Peyer's patch (tissue), 4 donors: Measurements from ENCODE around the gene RBPJ. TPM values are rescaled to one million over a fixed set of nuclear protein-coding genes. Genes with fewer than 3 reads are reported as not detected.

Source experiments
- DNase-seq, 3 donors: peaks; one replicate each; pipeline ENCODE4 v3.0.0-alpha.2; 2017 to 2019
- H3K27ac ChIP-seq, 4 donors: fragments of 200-600 bp; sonication (generic); one replicate each; pipeline ENCODE4 v1.5.1; 2016 to 2019
- H3K27me3 ChIP-seq, 2 donors: fragments of 200-600 bp; sonication (generic); one replicate each; pipeline ENCODE4 v1.5.1; 2019
- H3K36me3 ChIP-seq, 3 donors: fragments of 200-600 bp; sonication (generic); one replicate each; pipeline ENCODE4 v1.5.1; 2016 to 2019
- H3K4me1 ChIP-seq, 4 donors: fragments of 200-600 bp; sonication (generic); one replicate each; pipeline ENCODE4 v1.5.1; 2016 to 2019
- H3K4me3 ChIP-seq, 4 donors: fragments of 200-600 bp; sonication (generic); 1 replicate in 3 of 4; 2 replicates in 1 of 4; pipeline ENCODE4 v1.5.1; 2016 to 2019; ENCODE audit warnings: mild to moderate bottlenecking in 1 of 4
- H3K9me3 ChIP-seq, 4 donors: fragments of 200-600 bp; sonication (generic); one replicate each; pipeline ENCODE4 v1.5.1; 2016 to 2019; ENCODE audit warnings: mild to moderate bottlenecking in 1 of 4
- CTCF ChIP-seq, 6 experiments: fragments of 450-650 bp in 4 of 6; fragments of 200-600 bp in 2 of 6; sonication (generic) in 1 of 6; IDR thresholded peaks; one replicate each; pipeline ENCODE4 v1.5.1; 2017 to 2019; ENCODE audit warnings: antibody characterized with exemption in 6 of 6, mild to moderate bottlenecking in 3 of 6, moderate library complexity in 1 of 6
- POLR2A ChIP-seq, 2 donors: fragments of 450-650 bp; IDR thresholded peaks; one replicate each; pipeline ENCODE4 v1.5.1; 2017; ENCODE audit warnings: antibody characterized with exemption in 2 of 2, mild to moderate bottlenecking in 2 of 2, moderate library complexity in 2 of 2
- total RNA-seq, 4 donors: library from RNA; depleted of rRNA; stranded (reverse); fragments of >200 nt; gene quantifications; one replicate each; pipeline ENCODE4 v1.1.0, GENCODE V29; 2016

RBPJ gene
- total RNA-seq, 4 donors from 2014 or later, result 27.6 to 105 (median 42.8) TPM

DNA sequence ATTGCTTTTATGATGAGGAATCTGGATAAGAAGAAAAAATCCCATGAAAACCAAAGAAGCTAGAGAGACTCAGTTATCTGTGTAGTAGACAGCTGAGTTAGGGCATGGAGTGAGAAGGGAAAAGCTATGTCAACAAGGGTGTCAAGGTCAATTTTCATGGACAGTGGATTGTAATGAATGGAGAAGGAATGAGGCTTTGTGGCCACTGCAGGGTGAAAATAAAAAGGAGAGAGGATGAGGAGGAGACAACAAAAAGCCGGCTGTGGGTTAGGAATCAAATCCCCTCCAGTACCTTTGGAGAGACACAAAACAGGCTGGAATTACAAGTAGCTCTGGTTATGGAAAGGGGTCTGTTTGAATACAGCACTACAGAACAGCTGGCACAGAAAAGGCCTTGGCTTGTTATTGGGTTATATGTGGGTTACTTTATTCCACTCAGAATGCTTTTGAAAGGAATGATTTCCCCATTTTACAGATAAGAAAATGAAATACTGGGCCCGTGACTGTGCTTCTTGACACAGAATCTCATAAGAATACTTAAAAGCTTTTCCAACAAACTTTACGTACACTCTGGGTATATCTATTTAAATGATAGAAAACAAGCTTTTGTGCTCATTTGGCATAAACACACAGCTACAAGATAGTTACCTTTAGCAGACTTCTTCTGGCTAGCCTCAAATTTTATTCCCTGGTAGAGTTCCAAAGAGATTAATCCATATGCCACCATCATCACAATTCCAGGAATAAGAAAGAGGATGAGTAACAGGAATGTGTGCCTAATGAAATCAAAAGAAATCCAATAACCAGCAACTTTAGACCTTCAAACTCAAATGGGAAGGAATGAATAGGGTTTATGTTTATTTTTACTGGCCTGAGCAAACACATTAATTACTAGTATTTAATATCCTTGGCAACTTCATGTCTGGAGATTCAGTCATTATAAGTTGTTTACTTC is 162.0 kb downstream of the RBPJ start:
- Histone ChIP-seq H3K9me3 (no peaks in the 10 kb centered on the region), H3K4me1 (no peaks in the 10 kb centered on the region), H3K27ac (no peak overlapping the region), H3K36me3 (no peaks in the 10 kb centered on the region), H3K27me3 (no peaks in the 10 kb centered on the region), H3K4me3 (no peak overlapping the region)
- no peak for DNase-seq
- TF ChIP-seq CTCF (IDR thresholded peaks at IDR 0.05) (no peak), POLR2A (IDR thresholded peaks at IDR 0.05) (no peak)

GRCh38 chr4:26484032-26484515 is 163.3 kb downstream of the RBPJ start:
- peak overlapping the region in 1 of 4 donors; percentile 6 for H3K27ac ChIP-seq
- TF ChIP-seq CTCF (IDR thresholded peaks at IDR 0.05), result no peak

GRCh38 chr4:26484516-26484915 is 163.7 kb downstream of the RBPJ start:
- no peak overlapping the region for H3K27ac ChIP-seq
- no peak overlapping the region for H3K4me3 ChIP-seq
- H3K4me1 ChIP-seq, result no peaks in the 10 kb centered on the region
- no peak for TF ChIP-seq POLR2A (IDR thresholded peaks at IDR 0.05)
- TF ChIP-seq CTCF (IDR thresholded peaks at IDR 0.05), result no peak
- no peak for DNase-seq
- H3K9me3 ChIP-seq, result no peaks in the 10 kb centered on the region
- no peaks in the 10 kb centered on the region for H3K27me3 ChIP-seq
- no peaks in the 10 kb centered on the region for H3K36me3 ChIP-seq

More at GRCh38 chr4:26484032-26484515, 163.3 kb downstream of the RBPJ start:
- no peak overlapping the region for H3K4me3 ChIP-seq
- H3K36me3 ChIP-seq, result no peaks in the 10 kb centered on the region
- no peak for DNase-seq
- H3K4me1 ChIP-seq, result no peaks in the 10 kb centered on the region
- no peaks in the 10 kb centered on the region for H3K9me3 ChIP-seq
- H3K27me3 ChIP-seq, result no peaks in the 10 kb centered on the region

Other genes with a start within 250 kb of the RBPJ start
- gene CCKAR, start 169.5 kb downstream of the RBPJ start, total RNA-seq, result not detected